PC-9 (cell line): Measurements from ENCODE around the gene CR1.
"Not testable (repeated sequence)": the region's sequence is repeated elsewhere in the genome, so short reads cannot be mapped to it uniquely, and the experiment has no call there.

Experiments
- EZH2 ChIP-seq: fragments of 200-600 bp; sonication (generic); IDR thresholded peaks from 2 replicates; pipeline ENCODE4 v1.8.0; 2017; ENCODE audit warnings: antibody characterized with exemption, low read depth
- TF ChIP-seq, protein P1 (sequence below): fragments of 200-600 bp; sonication (generic); conservative IDR thresholded peaks from 2 replicates; pipeline ENCODE4 v1.6.1; 2017; ENCODE audit warnings: mixed run types, antibody characterized with exemption, mild to moderate bottlenecking, moderate library complexity

DNA sequence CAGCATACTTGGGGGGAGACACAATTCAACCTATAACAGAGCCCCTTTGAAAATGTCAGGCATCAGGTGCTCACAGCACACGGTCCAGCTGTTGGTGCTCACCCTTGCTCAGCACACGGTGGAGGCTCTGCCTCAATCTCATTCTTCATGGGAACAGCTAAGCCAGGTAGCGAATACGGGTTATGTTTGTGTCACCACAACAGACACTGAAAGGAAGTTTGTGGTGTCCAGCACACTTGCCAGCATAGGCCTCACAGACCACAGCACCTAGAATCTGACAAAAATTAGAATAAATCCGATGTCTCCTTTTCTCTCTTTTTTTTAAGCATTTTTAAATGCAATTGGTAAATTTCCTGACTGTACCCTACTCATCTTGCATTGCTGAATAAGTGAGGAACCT is 77.1 kb downstream of the CR1 start:
- TF ChIP-seq, protein P1, sequence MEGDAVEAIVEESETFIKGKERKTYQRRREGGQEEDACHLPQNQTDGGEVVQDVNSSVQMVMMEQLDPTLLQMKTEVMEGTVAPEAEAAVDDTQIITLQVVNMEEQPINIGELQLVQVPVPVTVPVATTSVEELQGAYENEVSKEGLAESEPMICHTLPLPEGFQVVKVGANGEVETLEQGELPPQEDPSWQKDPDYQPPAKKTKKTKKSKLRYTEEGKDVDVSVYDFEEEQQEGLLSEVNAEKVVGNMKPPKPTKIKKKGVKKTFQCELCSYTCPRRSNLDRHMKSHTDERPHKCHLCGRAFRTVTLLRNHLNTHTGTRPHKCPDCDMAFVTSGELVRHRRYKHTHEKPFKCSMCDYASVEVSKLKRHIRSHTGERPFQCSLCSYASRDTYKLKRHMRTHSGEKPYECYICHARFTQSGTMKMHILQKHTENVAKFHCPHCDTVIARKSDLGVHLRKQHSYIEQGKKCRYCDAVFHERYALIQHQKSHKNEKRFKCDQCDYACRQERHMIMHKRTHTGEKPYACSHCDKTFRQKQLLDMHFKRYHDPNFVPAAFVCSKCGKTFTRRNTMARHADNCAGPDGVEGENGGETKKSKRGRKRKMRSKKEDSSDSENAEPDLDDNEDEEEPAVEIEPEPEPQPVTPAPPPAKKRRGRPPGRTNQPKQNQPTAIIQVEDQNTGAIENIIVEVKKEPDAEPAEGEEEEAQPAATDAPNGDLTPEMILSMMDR = not testable (repeated sequence)
- TF ChIP-seq EZH2 = not testable (repeated sequence)
